ENCODE data around the gene APP. TPM values are rescaled to one million over a fixed set of nuclear protein-coding genes. Genes with fewer than 3 reads are reported as not detected.
A peak's percentile ranks its signal among the peaks of the same experiment; 100 is the strongest.

Gene APP
- total RNA-seq, 1 experiment from 2014 or later: 560 TPM

DNA sequence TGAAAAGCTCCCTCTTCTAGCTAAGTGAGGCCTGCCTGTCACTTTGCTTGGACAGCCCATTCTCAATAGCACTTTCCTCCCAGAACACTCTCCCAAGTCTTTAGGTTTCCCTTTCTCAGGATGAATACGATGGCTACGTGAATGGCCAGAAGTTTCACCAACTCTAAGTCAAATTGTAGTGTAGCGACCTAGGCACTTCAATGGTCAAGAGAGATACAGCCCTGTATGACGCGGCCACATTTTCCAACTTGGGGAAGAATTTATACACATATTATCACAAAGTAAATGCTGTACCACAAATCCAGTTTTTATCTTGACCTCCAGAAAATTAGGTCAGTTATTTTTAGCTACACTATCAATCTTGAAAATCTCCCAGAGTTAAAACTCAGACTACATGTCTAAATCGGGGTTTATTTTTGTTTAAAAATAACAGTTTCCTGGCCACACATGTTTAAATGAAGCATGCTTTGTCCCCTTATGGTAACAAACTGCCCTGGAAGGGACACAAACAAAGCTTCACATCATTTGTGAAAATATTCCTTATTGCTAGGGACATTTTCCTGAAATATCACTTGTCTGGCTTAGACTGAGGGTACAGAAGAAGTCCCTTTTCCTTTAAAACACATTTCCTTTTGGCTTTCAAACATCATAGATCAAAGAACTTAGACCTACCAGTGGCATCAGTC is 243.2 kb downstream of the APP start:
- Mint-ChIP-seq H3K4me3 (no peak overlapping the region), H3K27me3 (ENCODE audit: low read depth) (no peaks in the 10 kb centered on the region), H3K4me1 (peaks cover 24% of the 10 kb centered on the region), H3K9me3 (peaks cover 7% of the 10 kb centered on the region), H3K36me3 (peaks cover 35% of the 10 kb centered on the region), H3K27ac (no peak overlapping the region)
- no peak for ATAC-seq
- POLR2A ChIA-PET: interaction anchor here (0.7 kb wide), 1 partner anchor 10 kb away, joined by 4 read pairs; no protein-coding TSS in a partner anchor
- TF ChIP-seq, protein P1, sequence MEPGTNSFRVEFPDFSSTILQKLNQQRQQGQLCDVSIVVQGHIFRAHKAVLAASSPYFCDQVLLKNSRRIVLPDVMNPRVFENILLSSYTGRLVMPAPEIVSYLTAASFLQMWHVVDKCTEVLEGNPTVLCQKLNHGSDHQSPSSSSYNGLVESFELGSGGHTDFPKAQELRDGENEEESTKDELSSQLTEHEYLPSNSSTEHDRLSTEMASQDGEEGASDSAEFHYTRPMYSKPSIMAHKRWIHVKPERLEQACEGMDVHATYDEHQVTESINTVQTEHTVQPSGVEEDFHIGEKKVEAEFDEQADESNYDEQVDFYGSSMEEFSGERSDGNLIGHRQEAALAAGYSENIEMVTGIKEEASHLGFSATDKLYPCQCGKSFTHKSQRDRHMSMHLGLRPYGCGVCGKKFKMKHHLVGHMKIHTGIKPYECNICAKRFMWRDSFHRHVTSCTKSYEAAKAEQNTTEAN (CRISPR knock-in tag; IDR thresholded peaks at IDR 0.05): no peak
- TF ChIP-seq, protein P2, sequence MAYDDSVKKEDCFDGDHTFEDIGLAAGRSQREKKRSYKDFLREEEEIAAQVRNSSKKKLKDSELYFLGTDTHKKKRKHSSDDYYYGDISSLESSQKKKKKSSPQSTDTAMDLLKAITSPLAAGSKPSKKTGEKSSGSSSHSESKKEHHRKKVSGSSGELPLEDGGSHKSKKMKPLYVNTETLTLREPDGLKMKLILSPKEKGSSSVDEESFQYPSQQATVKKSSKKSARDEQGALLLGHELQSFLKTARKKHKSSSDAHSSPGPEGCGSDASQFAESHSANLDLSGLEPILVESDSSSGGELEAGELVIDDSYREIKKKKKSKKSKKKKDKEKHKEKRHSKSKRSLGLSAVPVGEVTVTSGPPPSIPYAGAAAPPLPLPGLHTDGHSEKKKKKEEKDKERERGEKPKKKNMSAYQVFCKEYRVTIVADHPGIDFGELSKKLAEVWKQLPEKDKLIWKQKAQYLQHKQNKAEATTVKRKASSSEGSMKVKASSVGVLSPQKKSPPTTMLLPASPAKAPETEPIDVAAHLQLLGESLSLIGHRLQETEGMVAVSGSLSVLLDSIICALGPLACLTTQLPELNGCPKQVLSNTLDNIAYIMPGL (CRISPR knock-in tag; IDR thresholded peaks at IDR 0.05): no peak
- TF ChIP-seq SMAD4 (CRISPR knock-in tag; IDR thresholded peaks at IDR 0.05) (no peak), MYBL2 (CRISPR knock-in tag; IDR thresholded peaks at IDR 0.05) (no peak), GRHL2 (CRISPR knock-in tag; IDR thresholded peaks at IDR 0.05; ENCODE audit: insufficient replicate concordance, severe bottlenecking) (no peak), ZNF263 (CRISPR knock-in tag; IDR thresholded peaks at IDR 0.05; ENCODE audit: low read depth) (no peak), SMAD3 (CRISPR knock-in tag; IDR thresholded peaks at IDR 0.05; ENCODE audit: borderline replicate concordance) (no peak), NFATC4 (CRISPR knock-in tag; IDR thresholded peaks at IDR 0.05) (no peak), TEAD4 (CRISPR knock-in tag; IDR thresholded peaks at IDR 0.05) (no peak), KAT7 (CRISPR knock-in tag; IDR thresholded peaks at IDR 0.05; ENCODE audit: borderline replicate concordance) (no peak)
- TF ChIP-seq, protein P3, sequence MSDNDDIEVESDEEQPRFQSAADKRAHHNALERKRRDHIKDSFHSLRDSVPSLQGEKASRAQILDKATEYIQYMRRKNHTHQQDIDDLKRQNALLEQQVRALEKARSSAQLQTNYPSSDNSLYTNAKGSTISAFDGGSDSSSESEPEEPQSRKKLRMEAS (CRISPR knock-in tag; IDR thresholded peaks at IDR 0.05): no peak
- TF ChIP-seq, protein P4, sequence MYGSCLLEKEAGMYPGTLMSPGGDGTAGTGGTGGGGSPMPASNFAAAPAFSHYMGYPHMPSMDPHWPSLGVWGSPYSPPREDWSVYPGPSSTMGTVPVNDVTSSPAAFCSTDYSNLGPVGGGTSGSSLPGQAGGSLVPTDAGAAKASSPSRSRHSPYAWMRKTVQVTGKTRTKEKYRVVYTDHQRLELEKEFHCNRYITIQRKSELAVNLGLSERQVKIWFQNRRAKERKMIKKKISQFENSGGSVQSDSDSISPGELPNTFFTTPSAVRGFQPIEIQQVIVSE (CRISPR knock-in tag; IDR thresholded peaks at IDR 0.05; ENCODE audit: borderline replicate concordance): no peak
- TF ChIP-seq, protein P5, sequence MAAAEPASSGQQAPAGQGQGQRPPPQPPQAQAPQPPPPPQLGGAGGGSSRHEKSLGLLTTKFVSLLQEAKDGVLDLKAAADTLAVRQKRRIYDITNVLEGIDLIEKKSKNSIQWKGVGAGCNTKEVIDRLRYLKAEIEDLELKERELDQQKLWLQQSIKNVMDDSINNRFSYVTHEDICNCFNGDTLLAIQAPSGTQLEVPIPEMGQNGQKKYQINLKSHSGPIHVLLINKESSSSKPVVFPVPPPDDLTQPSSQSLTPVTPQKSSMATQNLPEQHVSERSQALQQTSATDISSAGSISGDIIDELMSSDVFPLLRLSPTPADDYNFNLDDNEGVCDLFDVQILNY (CRISPR knock-in tag; IDR thresholded peaks at IDR 0.05): no peak
- CTCF ChIA-PET: no interaction called here
- DNase-seq (ENCODE audit: low spot score): no peak

DNA sequence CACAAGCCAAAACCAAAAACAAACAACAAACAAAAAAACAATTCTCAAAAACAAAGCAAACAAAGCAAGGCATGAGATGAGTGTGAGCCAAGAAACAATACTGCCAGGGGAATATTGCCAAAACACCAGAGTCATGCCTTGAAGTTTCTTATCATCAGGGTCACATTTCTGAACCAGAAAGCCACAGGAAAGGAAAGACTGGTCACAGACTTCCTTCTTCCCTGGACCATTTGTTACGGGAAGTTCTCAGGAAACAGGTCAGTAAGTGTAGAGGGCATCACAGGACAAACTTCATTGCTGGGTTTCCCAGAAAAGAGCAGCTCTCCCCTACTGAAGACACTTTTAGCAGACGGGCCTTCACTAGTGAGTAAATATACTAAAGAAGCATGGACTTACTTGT is 244.6 kb downstream of the APP start:
- H3K4me1 Mint-ChIP-seq: peaks cover 10% of the 10 kb centered on the region
- no peak for ATAC-seq
- peaks cover 7% of the 10 kb centered on the region for H3K9me3 Mint-ChIP-seq
- TF ChIP-seq NR3C1 (CRISPR knock-in tag; conservative IDR thresholded peaks at IDR 0.05; ENCODE audit: low read depth): no peak
- TF ChIP-seq, protein P6, sequence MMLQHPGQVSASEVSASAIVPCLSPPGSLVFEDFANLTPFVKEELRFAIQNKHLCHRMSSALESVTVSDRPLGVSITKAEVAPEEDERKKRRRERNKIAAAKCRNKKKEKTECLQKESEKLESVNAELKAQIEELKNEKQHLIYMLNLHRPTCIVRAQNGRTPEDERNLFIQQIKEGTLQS (CRISPR knock-in tag; conservative IDR thresholded peaks at IDR 0.05): no peak
- POLR2A ChIA-PET: no interaction called here
- H3K27ac Mint-ChIP-seq: no peak overlapping the region; the same call in 1 of the 2 replicates
- H3K36me3 Mint-ChIP-seq: peaks cover 32% of the 10 kb centered on the region
- H3K27me3 Mint-ChIP-seq (ENCODE audit: low read depth): no peaks in the 10 kb centered on the region
- DNase-seq (ENCODE audit: low spot score): no peak
- H3K4me3 Mint-ChIP-seq: no peak overlapping the region
- CTCF ChIA-PET: no interaction called here

DNA sequence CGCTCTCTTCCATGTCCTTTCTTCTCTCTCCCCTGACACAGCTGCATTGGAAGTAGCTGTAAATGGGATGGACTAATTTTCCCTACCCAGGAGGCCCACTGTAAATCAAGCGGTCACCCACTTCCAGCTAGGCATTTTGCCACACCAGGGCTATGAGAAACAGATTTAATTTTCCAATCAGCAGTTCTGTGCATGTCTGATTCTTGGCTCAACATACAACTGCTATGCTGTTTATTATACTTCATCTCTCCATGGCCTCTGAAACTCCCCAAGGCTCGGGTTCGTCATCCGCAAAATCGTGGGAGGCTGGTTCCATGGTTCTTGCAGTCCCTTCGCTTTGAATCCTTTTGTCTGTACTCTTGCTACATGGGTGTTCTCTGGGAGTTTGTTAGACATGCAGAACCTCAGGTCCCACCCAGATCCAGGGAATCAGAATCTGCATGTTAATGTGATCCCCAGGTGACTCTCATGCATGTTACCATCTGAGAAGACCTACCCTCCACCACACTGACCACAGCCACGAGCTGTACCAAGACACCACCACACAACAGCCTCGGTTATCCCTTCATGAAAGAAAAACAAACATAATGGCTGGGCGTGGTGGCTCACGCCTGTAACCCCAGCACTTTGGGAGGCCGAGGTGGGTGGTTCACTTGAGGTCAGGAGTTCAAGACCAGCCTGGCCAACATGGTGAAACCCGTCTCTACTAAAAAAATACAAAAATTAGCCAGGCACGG is 245.3 kb downstream of the APP start:
- POLR2A ChIA-PET: no interaction called here
- ATAC-seq (no peak), DNase-seq (ENCODE audit: low spot score) (no peak)
- Mint-ChIP-seq H3K27me3 (ENCODE audit: low read depth) (no peaks in the 10 kb centered on the region), H3K4me1 (peaks cover 4% of the 10 kb centered on the region), H3K4me3 (no peak overlapping the region), H3K27ac (peak overlapping the region; percentile 79), H3K9me3 (peaks cover 7% of the 10 kb centered on the region), H3K36me3 (peaks cover 32% of the 10 kb centered on the region)
- CTCF ChIA-PET: no interaction called here
- TF ChIP-seq TCF7 (CRISPR knock-in tag; IDR thresholded peaks at IDR 0.05; ENCODE audit: low read depth) (no peak), RELA (CRISPR knock-in tag; IDR thresholded peaks at IDR 0.05; ENCODE audit: borderline replicate concordance) (no peak)
